Glomerular endothelial cell (primary cell): ENCODE results near the gene PIR. TPM values are rescaled to one million over a fixed set of nuclear protein-coding genes. Genes with fewer than 3 reads are reported as not detected.

ENCODE experiments used
- DNase-seq: peaks from one replicate; pipeline ENCODE4 v3.0.0-alpha.2; 2011; ENCODE audit warnings: low read depth, low spot score; ENCODE audit errors: extremely low read depth
- total RNA-seq: library from RNA; depleted of rRNA; stranded (reverse); fragments of >200 nt; gene quantifications from 2 replicates; pipeline ENCODE4 v1.2.3, GENCODE V29; 2015

Gene PIR
- total RNA-seq, 1 donor from 2014 or later: 66.4 TPM

GRCh38 chrX:15425024-15425423, 68.1 kb downstream of the PIR start:
- no peak for DNase-seq

DNA sequence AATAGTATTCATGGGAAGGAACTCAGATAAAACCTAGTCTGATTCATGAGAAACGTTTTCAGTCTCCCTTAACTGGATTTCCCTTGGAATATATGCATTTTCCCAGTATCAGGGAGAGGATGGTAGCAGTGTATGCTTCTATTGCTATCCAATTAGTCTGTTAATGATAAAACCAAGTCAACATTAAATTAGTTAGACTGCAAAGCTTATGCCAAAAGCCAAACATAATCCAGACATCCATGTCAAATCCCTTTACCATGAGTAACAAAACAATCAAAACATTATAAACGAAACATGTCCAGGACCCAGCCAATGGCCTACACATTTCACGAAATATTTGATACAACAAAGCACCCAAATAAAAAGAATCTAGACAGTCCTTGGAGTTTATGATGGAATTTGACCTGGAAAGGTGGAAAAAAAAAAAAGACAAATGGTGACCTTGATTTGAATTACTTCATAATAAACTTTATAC, 74.4 kb downstream of the PIR start:
- DNase-seq: no peak

DNA sequence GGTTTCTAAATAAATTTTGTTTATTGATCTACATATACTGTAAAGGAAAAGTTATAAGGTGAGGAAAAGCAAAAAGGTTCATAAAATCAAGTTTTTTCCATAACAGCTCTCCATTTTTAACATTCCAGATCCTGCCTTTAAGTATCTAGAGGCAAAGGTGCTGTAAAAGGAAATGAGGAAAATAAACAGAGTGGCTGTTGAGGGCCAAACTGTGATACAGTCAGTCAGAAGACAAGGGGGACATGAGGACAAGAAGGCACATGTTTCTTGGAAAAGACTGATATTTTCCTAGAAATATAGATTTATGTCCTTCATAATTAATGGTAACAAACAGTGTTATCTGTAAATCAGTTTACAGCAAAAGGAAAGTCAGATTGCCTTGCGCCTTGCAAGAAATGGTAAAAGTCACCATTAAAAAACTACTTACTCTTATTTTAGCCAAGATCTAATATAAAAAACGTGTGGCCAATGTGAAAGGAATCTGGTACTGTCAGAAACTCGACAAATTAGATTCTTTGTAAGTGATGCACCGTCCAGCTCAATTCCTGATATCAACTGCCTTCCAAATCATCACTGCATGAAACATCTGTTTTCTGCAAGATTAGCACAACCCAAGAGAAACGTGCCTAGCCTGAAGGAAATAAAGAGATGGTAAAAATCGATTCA, 75.0 kb downstream of the PIR start:
- DNase-seq: no peak

GRCh38 chrX:15416133-15416993, 76.8 kb downstream of the PIR start:
- DNase-seq: no peak

- no peak for DNase-seq
These were observed 80.0 kb downstream of the PIR start for GRCh38 chrX:15413101-15413500.

- no peak for DNase-seq
These were observed 82.2 kb downstream of the PIR start for GRCh38 chrX:15410947-15411346.

DNA sequence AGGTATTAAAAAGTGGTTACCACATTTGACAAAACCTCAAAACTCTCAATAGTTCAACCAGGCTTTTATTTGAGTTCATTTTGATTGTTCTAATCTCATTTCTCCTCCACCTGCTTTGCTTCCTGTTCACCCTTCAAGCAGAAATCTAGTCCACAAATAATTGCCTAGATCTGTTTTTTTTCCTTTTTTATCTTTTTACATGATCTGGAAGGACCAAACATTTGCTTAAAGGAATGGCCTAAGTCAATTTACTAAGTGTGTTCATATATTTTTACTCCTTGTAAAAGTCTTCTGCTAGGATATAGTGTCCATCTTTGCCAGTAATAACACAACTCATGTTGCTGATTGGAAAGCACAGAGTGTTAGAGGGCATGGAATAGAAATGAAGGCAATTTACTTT, 82.7 kb downstream of the PIR start:
- no peak for DNase-seq

DNA sequence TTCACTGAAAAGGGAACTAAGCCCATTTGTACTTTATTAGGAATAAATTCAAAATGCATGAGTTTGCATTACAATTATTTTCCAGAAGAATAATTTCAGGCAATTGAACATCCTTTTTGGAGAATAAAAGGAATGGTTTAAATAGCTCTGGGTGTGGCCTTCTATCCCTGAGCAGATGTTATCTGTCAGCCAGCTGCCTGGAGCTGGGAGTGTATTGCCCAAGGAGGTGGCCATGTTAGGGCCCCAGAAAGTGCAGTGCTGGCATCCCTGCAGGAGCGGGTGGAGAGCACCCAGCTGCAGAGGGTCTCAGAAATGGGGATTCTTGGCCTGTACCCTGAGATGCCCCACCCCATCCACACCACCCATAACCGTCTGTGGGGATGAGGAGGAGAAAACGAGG, 87.3 kb downstream of the PIR start:
- DNase-seq: no peak

GRCh38 chrX:15404401-15405096, 88.6 kb downstream of the PIR start:
- no peak for DNase-seq

- DNase-seq: no peak
These were observed 91.8 kb downstream of the PIR start for GRCh38 chrX:15401378-15401777.

DNA sequence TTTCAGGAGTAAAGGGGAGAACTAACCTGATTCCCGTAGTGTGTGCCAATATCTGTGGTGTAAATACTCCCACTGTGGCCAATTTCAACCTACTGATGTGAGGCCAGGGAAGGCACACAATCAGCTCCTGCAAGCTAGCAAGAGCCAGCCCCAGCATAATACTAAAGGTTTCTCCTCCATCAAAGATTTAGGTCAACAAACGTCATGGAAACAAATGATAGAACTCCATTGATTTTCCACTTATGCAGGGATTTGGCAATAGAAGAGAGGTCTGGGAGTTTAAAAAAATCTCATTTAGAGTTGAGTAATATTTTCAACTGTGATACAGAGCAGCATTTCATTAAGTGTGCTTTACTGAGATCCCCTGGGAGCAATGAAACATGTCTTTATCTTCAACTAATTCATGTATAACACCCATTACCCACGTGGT, 93.2 kb downstream of the PIR start:
- no peak for DNase-seq

DNA sequence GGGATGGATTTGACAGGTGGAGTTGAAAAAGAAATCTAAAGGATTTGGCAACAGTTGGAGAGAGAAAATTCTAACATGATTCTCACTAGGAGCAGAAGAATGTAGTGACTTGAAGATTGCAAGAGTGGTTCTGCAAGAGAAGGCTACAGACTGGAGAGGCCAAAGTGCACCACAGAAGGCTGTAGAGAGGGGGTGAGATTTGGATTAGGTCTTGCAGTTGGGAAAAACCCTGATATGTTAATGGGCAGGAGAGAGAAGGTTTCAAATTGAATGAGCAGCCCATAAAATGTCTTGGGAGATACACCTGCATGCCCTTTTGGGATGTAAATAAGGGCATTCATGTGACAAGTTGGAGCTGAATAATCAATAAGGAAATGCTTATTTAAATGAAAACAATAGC, 94.3 kb downstream of the PIR start:
- DNase-seq: no peak

GRCh38 chrX:15395789-15396188, 97.3 kb downstream of the PIR start:
- DNase-seq: no peak

GRCh38 chrX:15391850-15392249, 101.3 kb downstream of the PIR start:
- DNase-seq: no peak

DNA sequence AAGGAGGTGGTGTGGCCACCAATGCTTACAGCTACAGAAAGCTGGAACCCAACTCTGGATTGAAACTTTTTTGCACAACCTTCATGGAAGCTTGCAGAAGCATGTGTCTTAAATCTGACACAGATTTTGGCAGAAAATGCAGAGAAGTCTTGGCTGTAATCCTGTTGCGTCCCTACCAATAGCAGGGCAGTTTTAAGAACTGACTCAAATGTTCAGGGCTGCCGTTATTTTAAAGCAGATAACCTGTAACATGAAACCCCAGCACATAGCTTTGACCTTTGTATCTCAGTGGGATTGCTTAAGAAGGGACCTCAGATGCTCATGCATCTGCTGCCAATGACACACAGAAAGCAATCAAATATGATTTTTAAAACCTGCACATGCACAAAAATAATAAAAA, 108.8 kb downstream of the PIR start, which contains the start of gene VEGFD:
Gene VEGFD, minus strand, starts transcription at position 110 of the 400 bp plus-strand sequence. CDS start 467 bp downstream, outside the sequence.
- DNase-seq: no peak

- DNase-seq: no peak
These were observed 110.3 kb downstream of the PIR start for GRCh38 chrX:15382813-15383212.

DNA sequence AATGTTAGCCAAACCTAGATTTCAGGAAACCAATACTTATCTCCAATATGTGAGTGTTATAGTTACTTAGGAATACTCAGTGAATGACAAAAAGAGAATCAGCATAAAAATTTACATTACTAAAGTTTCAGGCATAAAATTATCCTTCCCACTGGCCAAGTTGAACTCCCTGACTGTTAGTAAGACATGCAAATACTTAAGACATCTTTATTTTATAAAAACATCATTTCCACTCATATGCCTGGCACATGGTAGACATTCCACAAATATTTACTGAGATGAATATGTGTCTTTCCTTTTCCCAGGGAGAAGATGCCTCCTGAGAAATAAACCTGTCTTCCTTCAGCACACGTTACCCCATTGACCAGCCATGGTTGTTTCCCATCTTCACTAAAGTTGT, 116.2 kb downstream of the PIR start:
- no peak for DNase-seq

- no peak for DNase-seq
These were observed 119.2 kb downstream of the PIR start for GRCh38 chrX:15373976-15374375.

- no peak for DNase-seq
These were observed 126.4 kb downstream of the PIR start for GRCh38 chrX:15366506-15367352.

GRCh38 chrX:15359701-15360100, 133.4 kb downstream of the PIR start:
- DNase-seq: no peak
